GM20000 (cell line): Measurements from ENCODE around the gene SLC25A11.

Source experiments
- DNase-seq: peaks from one replicate; pipeline ENCODE4 v3.0.0; 2012; ENCODE audit warnings: low spot score
- CTCF ChIP-seq: IDR thresholded peaks from 2 replicates; pipeline ENCODE4 v1.5.1; 2012; ENCODE audit warnings: mild to moderate bottlenecking, control low read depth; ENCODE audit errors: extremely low read depth, missing control alignments

The SLC25A11 gene

DNA sequence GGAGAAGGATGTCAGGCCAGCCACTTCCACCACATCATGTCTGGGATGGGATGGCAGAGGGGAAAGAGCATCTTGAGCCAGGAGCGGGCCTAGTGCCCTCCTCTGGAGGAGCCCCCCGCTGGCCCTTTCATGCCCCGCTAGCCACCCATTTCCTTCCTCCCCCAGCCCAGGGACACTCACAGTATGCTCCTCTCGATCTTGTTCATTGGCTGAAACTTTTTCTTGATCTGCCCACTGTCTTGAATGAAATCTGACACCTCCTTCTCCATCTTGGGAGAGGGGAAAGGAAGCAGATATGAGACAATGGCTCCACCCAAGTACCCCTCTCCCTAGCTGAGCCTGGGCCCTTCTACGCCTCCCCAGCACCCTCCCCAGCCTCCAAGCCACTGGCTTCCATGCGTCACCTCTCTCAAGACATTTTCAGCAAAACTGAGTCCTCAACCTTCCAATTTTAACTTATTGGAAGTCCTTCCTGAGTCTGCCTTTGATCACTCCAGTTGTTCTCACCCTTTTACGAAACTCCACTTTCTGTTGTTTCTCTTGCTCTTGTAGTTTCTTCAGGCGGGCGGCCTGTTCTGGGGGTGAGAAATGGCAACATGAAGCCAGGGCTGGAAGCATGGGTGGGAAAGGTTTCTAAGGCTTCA lies 20.6 kb upstream of the SLC25A11 start:
- no peak for DNase-seq
- TF ChIP-seq CTCF = no peak

DNA sequence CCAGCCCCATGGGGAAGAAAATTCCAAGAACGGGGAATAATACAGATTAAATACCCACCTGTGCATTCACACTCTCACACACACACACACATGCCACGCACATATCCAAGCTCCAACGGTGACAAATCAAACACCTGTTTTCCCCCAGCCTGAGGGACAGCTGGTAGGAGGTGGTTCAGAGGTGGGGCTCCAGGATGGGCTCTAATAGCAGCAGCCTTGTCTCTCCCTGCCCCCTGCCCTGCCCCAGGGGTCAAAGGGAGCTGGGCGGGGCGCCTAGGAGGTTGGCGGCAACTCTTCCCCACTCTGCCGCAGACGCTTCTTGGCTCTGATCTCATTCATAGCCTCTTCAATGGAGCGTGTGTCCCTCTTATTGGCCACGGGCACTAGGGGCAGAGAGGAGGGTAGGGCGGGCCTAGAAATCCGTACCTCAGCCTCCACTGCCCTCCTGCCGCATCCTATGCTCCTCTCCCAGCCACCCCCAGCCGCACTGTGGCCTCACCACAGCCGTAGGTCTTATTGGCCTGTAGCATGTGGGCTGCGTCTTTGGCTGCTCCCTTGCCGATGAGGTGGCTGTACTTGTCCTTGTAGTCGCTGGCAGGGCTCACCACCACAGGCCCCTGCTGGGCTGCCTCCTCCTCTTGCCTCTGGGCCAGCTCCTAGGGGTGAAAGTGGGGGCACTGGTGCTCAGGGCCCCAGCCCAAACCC lies 19.6 kb upstream of the SLC25A11 start:
- TF ChIP-seq CTCF = no peak
- no peak for DNase-seq

GRCh38 chr17:4958102-4958501 lies 18.3 kb upstream of the SLC25A11 start:
- TF ChIP-seq CTCF = no peak
- no peak for DNase-seq

GRCh38 chr17:4956493-4957061 lies 16.7 kb upstream of the SLC25A11 start:
- peak; percentile 13 for TF ChIP-seq CTCF
- DNase-seq = no peak

- TF ChIP-seq CTCF = no peak
- DNase-seq = no peak
Observed at GRCh38 chr17:4955091-4955490, 15.2 kb upstream of the SLC25A11 start.

DNA sequence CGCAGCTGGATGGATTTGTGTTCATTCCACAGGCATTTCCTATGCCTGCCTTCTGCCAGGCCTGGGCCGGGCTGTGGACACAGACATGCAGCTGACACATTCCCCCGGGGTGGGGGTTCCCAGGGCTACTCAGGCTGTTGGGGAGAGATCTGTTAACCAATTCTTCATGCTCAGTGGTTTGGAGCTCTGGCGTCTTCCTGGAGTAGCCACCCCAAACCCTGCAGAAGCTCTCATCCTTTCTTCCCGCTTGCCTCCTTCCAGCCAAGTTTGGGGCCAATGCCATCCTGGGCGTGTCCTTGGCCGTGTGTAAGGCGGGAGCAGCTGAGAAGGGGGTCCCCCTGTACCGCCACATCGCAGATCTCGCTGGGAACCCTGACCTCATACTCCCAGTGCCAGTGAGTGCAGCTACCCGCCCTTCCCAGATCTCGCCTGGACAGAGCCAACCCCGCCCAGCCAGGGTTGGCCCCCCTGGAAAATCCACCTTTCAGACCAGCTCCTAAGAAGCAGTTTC lies 13.7 kb upstream of the SLC25A11 start:
- no peak for TF ChIP-seq CTCF

DNA sequence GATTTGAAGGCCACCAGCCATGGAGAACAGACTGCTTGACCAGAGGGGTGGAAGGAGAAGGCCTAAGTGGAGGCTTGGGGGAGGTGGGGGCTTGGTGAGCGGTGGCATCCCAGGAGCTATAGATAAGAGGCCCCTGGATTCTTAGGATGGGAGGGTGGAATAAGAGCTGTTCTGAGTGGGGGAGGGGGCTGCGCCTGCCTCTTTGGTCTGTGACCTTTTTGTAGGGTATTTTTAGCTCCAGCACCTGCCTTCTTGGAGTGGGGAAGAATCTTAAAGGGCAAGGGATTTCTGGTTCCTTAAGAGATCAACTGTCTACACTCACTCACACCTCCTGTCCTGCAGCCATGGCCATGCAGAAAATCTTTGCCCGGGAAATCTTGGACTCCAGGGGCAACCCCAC lies 11.6 kb upstream of the SLC25A11 start:
- no peak for TF ChIP-seq CTCF
- DNase-seq = no peak

More for the DNA sequence above, 13.7 kb upstream of the SLC25A11 start:
- DNase-seq = no peak
